Body of pancreas (tissue), 4 donors: ENCODE measurements around the gene SLAMF7.

Source experiments
- CTCF ChIP-seq, 7 experiments: fragments of 450-650 bp in 4 of 7; fragments of 200-600 bp in 3 of 7; sonication (generic) in 3 of 7; IDR thresholded peaks; one replicate each; pipeline ENCODE4 v1.5.1; 2016 to 2019; ENCODE audit warnings: antibody characterized with exemption in 7 of 7
- POLR2A ChIP-seq, 3 donors: fragments of 450-650 bp; IDR thresholded peaks; one replicate each; pipeline ENCODE4 v1.6.1; 2016; ENCODE audit warnings: antibody characterized with exemption in 3 of 3, mild to moderate bottlenecking in 2 of 3

- no peak for TF ChIP-seq POLR2A (IDR thresholded peaks at IDR 0.05)
- TF ChIP-seq CTCF (IDR thresholded peaks at IDR 0.05): no peak
Observed at GRCh38 chr1:160704250-160704649, 34.8 kb upstream of the SLAMF7 start.
